ENCODE measurements around the gene TNRC6B.
A peak's percentile ranks its signal among the peaks of the same experiment; 100 is the strongest.

TNRC6B gene

GRCh38 chr22:40240686-40241085, 63.0 kb downstream of the TNRC6B start:
- peak; percentile 74 for DNase-seq (ENCODE audit: low spot score)

- no peak for DNase-seq (ENCODE audit: low spot score)
Measured at GRCh38 chr22:40241200-40241763, 63.6 kb downstream of the TNRC6B start.

- DNase-seq (ENCODE audit: low spot score), result no peak
Measured at GRCh38 chr22:40243891-40244290, 66.2 kb downstream of the TNRC6B start.

- no peak for DNase-seq (ENCODE audit: low spot score)
Measured at GRCh38 chr22:40244586-40244985, 66.9 kb downstream of the TNRC6B start.

- no peak for DNase-seq (ENCODE audit: low spot score)
Measured at GRCh38 chr22:40247976-40248375, 70.3 kb downstream of the TNRC6B start.

- no peak for DNase-seq (ENCODE audit: low spot score)
Measured at GRCh38 chr22:40249286-40249685, 71.6 kb downstream of the TNRC6B start.

GRCh38 chr22:40250608-40251007, 72.9 kb downstream of the TNRC6B start:
- DNase-seq (ENCODE audit: low spot score), result no peak

GRCh38 chr22:40251106-40251505, 73.4 kb downstream of the TNRC6B start:
- no peak for DNase-seq (ENCODE audit: low spot score)

GRCh38 chr22:40252146-40252545, 74.4 kb downstream of the TNRC6B start:
- DNase-seq (ENCODE audit: low spot score), result no peak

- no peak for DNase-seq (ENCODE audit: low spot score)
Measured at GRCh38 chr22:40256516-40256915, 78.8 kb downstream of the TNRC6B start.

- no peak for DNase-seq (ENCODE audit: low spot score)
Measured at GRCh38 chr22:40258017-40258416, 80.3 kb downstream of the TNRC6B start.

GRCh38 chr22:40258501-40258915, 80.8 kb downstream of the TNRC6B start:
- DNase-seq (ENCODE audit: low spot score), result peak; percentile 64

- no peak for DNase-seq (ENCODE audit: low spot score)
Measured at GRCh38 chr22:40261783-40262182, 84.1 kb downstream of the TNRC6B start.

GRCh38 chr22:40263191-40263590, 85.5 kb downstream of the TNRC6B start:
- no peak for DNase-seq (ENCODE audit: low spot score)

- peak; percentile 13 for DNase-seq (ENCODE audit: low spot score)
Measured at GRCh38 chr22:40265783-40266182, 88.1 kb downstream of the TNRC6B start.

GRCh38 chr22:40270031-40270430, 92.3 kb downstream of the TNRC6B start:
- DNase-seq (ENCODE audit: low spot score), result no peak

GRCh38 chr22:40270748-40271373, 93.1 kb downstream of the TNRC6B start:
- DNase-seq (ENCODE audit: low spot score), result no peak

GRCh38 chr22:40271440-40271839, 93.7 kb downstream of the TNRC6B start:
- DNase-seq (ENCODE audit: low spot score), result no peak

- DNase-seq (ENCODE audit: low spot score), result peak; percentile 39
Measured at GRCh38 chr22:40273319-40273718, 95.6 kb downstream of the TNRC6B start.

GRCh38 chr22:40276996-40277823, 99.5 kb downstream of the TNRC6B start:
- no peak for DNase-seq (ENCODE audit: low spot score)

GRCh38 chr22:40279017-40279416, 101.3 kb downstream of the TNRC6B start:
- DNase-seq (ENCODE audit: low spot score), result no peak

- no peak for DNase-seq (ENCODE audit: low spot score)
Measured at GRCh38 chr22:40281717-40282116, 104.0 kb downstream of the TNRC6B start.

GRCh38 chr22:40285513-40285912, 107.8 kb downstream of the TNRC6B start:
- DNase-seq (ENCODE audit: low spot score), result no peak

Measured in kidney tubule cell (primary cell).